Stomach (tissue), 9 donors: ENCODE data around the gene COL18A1. TPM values are rescaled to one million over a fixed set of nuclear protein-coding genes. Genes with fewer than 3 reads are reported as not detected.

Experiments
- DNase-seq, 2 donors: peaks; one replicate each; pipeline versions ENCODE4 v3.0.0 to v3.0.0-alpha.2; 2013 to 2019
- H3K27ac ChIP-seq, 5 donors: fragments of 200-600 bp in 4 of 5; sonication (generic) in 4 of 5; one replicate each; pipeline ENCODE4 v1.5.1; 2013 to 2019; ENCODE audit warnings: mild to moderate bottlenecking in 1 of 5, moderate library complexity in 1 of 5
- H3K27me3 ChIP-seq, 3 donors: fragments of 200-600 bp; sonication (generic); one replicate each; pipeline ENCODE4 v1.5.1; 2017 to 2019; ENCODE audit warnings: mixed run types in 1 of 3
- H3K36me3 ChIP-seq, 4 donors: fragments of 200-600 bp; sonication (generic); 1 replicate in 3 of 4; 2 replicates in 1 of 4; pipeline ENCODE4 v1.5.1; 2016 to 2019
- H3K4me1 ChIP-seq, 4 donors: fragments of 200-600 bp; sonication (generic); one replicate each; pipeline ENCODE4 v1.5.1; 2016 to 2019
- H3K4me3 ChIP-seq, 4 donors: fragments of 200-600 bp; sonication (generic) in 3 of 4; one replicate each; pipeline ENCODE4 v1.5.1; 2016 to 2019; ENCODE audit warnings: mild to moderate bottlenecking in 1 of 4
- H3K9me3 ChIP-seq, 4 donors: fragments of 200-600 bp; sonication (generic); one replicate each; pipeline ENCODE4 v1.5.1; 2016 to 2019
- EP300 ChIP-seq: sonication (generic); formaldehyde crosslinking; IDR thresholded peaks from one replicate; pipeline ENCODE4 v1.6.1; 2017; ENCODE audit warnings: antibody characterized with exemption
- POLR2A ChIP-seq, 4 donors: fragments of 450-650 bp; IDR thresholded peaks; one replicate each; pipeline ENCODE4 v1.6.1; 2016; ENCODE audit warnings: antibody characterized with exemption in 4 of 4, control low read depth in 2 of 4, mild to moderate bottlenecking in 1 of 4, moderate library complexity in 1 of 4
- POLR2AphosphoS5 ChIP-seq, 3 donors: sonication (generic); formaldehyde crosslinking; IDR thresholded peaks; one replicate each; pipeline ENCODE4 v1.6.1; 2016; ENCODE audit warnings: antibody characterized with exemption in 3 of 3
- WGBS, 5 donors: extraction: QIAGEN DNeasy Blood & Tissue Kit in 3 of 5; methylation state at CpG; one replicate each; pipeline versions ENCODE4 v1.1.5 to v1.1.7; 2013 to 2018; 5-methylcytosine and 5-hydroxymethylcytosine counted together
- intact Hi-C: fragments of 100-400 bp; cut with DNase I; formaldehyde crosslinking; loops from one replicate; pipeline ENCODE4 v1.15.1; 2023; ENCODE audit warnings: low total_unique reads
- polyA plus RNA-seq, 3 donors: library from polyadenylated mRNA; stranded (reverse); fragments of 200-250 nt; gene quantifications; one replicate each; pipeline ENCODE4 v1.2.3, GENCODE V29; 2013
- total RNA-seq, 5 donors: library from RNA; depleted of rRNA; stranded (reverse); fragments of >200 nt; gene quantifications; one replicate each; pipeline versions ENCODE4 v1.1.0 to v1.2.3, GENCODE V29; 2014 to 2016
- TF ChIP-seq, protein P1 (sequence below), 7 experiments: fragments of 450-650 bp in 4 of 7; fragments of 200-600 bp in 3 of 7; sonication (generic) in 3 of 7; IDR thresholded peaks; one replicate each; pipeline ENCODE4 v1.5.1; 2016 to 2019; ENCODE audit warnings: antibody characterized with exemption in 7 of 7, control low read depth in 2 of 7, mild to moderate bottlenecking in 1 of 7
- donor health status: healthy with polysubstance abuse.
- donor health status: Bipolar disorder and iron deficiency.
- donor health status: healthy.

Gene COL18A1
- total and polyA plus RNA-seq, 8 donors, result 19.8 to 212 (median 34.6) TPM

DNA sequence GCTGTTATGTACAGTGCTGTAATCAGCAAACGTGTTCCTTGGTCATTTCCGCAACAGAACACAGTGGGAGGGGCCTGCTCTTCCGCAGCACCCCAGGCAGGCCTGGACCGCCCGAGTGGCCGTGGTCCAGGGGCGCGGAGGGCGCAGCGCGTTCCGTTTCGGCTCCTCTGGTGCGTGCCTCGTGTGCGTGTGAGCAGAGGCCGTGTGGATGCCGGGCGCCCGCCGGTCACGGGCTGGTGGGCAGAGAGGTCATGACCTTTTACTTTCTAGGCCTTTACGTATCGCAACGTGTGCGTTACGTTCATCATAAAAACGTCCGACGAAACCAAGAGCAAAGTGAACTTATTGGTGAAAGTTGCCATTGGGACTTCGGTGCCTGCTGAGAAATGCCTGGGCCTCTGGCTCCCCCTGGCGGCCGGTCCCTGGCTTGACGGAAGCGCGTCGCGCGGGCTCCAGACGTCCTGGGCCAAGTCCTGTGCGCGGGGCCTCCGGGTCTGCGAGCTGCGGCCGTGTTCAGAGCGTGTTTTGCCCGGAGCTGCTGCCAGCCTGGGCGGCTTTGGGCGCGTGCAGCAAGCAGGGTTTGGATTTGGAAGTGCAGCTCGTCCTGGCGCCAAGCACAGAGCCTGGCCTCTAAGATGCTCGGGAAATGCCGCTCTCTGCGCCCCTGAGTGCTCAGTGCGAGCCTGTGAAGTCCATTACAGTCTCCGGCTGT lies 34.4 kb downstream of the COL18A1 start:
- 10 to 19% (median 15%) methylated on average over 27 to 58 of the region's 58 CpGs for WGBS, 5 donors
- peak; percentile 86 to 95 for DNase-seq
- intact Hi-C loops, result no loop called here
- Histone ChIP-seq H3K4me1 (peaks cover 14 to 24% (median 16%) of the 10 kb centered on the region in 4 donors), H3K4me3 (peak overlapping the region; percentile 24 to 41 (median 37)), H3K27me3 (peaks cover 0 to 31% (median 0%) of the 10 kb centered on the region in 3 donors), H3K36me3 (no peaks in the 10 kb centered on the region), H3K27ac (peak overlapping the region; percentile 43 to 84 (median 74)), H3K9me3 (no peaks in the 10 kb centered on the region)
- TF ChIP-seq, protein P1, sequence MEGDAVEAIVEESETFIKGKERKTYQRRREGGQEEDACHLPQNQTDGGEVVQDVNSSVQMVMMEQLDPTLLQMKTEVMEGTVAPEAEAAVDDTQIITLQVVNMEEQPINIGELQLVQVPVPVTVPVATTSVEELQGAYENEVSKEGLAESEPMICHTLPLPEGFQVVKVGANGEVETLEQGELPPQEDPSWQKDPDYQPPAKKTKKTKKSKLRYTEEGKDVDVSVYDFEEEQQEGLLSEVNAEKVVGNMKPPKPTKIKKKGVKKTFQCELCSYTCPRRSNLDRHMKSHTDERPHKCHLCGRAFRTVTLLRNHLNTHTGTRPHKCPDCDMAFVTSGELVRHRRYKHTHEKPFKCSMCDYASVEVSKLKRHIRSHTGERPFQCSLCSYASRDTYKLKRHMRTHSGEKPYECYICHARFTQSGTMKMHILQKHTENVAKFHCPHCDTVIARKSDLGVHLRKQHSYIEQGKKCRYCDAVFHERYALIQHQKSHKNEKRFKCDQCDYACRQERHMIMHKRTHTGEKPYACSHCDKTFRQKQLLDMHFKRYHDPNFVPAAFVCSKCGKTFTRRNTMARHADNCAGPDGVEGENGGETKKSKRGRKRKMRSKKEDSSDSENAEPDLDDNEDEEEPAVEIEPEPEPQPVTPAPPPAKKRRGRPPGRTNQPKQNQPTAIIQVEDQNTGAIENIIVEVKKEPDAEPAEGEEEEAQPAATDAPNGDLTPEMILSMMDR (IDR thresholded peaks at IDR 0.05), result peak in 6 of 7 experiments; percentile 68 to 98 (median 96)
- TF ChIP-seq EP300 (peak; percentile 48), POLR2A (IDR thresholded peaks at IDR 0.05) (no peak), POLR2AphosphoS5 (IDR thresholded peaks at IDR 0.05) (peak in 2 of 3 donors; percentile 52 to 57)

DNA sequence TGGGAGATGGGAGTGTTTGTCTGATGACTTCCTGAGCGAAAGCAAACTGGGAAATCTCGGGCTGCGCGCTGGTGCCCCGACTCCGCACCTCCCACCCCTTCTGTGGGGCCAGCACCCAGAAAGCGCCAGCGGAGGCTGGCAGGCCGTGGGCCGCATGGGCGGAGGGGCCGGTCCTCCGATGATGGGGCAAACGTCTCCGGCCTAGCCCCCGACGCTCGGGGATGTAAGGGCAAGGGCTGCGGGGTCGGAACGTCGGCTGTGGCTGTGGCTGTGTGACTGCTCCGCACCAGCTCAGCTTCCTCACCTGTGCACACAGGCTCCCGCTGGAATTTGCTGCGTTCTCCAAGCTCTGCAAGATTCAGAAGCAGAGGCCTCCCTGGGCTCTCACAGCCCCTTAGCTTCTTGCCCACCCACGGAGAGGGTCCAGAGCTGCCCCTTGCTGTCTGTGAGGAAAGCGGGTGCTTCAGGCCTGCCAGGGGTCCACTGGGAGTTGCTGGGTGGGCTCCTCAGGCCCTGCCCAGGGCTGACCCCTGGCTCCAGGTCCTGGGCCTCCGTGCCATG lies 35.0 kb downstream of the COL18A1 start:
- DNase-seq, result no peak
- TF ChIP-seq EP300 (no peak), POLR2AphosphoS5 (IDR thresholded peaks at IDR 0.05) (no peak), POLR2A (IDR thresholded peaks at IDR 0.05) (no peak)
- Histone ChIP-seq H3K36me3 (no peaks in the 10 kb centered on the region), H3K27ac (peak overlapping the region in 4 of 5 donors; percentile 64 to 84 (median 78)), H3K4me3 (no peak overlapping the region), H3K4me1 (peaks cover 14 to 24% (median 16%) of the 10 kb centered on the region in 4 donors), H3K27me3 (peaks cover 0 to 25% (median 0%) of the 10 kb centered on the region in 3 donors), H3K9me3 (no peaks in the 10 kb centered on the region)
- intact Hi-C loops, result loop anchor here (5.0 to 10.0 kb wide), 2 partner anchors 148 to 295 kb away; no protein-coding TSS in a partner anchor
- WGBS, 5 donors, result 90 to 96% (median 93%) methylated on average over 12 to 28 of the region's 28 CpGs

DNA sequence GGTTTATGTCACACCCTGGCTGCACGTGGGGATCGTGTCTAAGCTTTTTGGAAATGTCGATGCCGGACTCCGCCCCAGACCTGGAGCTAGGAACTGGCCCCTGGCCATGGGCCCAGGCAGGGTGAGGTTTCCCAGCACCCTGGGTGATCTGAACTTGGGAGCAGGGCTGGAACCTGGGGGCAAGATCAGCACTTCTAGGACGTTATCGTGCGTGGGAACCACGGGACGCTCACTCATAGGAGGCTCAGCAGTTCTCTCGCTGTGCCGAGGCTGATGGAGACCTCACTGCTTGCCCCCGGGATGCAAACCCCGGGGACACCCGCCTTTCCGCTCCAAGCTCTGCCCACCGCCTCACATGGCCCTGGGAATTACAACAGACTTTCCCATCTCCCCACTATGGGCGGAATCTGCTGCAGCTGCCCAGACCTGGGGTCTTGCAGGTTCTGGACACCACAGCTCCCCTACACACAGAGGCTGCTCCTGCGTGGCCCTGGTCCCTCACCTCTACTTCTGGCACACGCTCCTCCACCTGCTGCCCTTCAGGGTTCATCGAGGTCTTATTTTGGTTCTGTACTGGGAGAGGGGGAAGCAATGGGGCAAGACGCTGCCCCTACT lies 35.9 kb downstream of the COL18A1 start:
- DNase-seq, result no peak
- no peak for TF ChIP-seq POLR2AphosphoS5 (IDR thresholded peaks at IDR 0.05)
- TF ChIP-seq, protein P1 (IDR thresholded peaks at IDR 0.05), result no peak
- TF ChIP-seq POLR2A (IDR thresholded peaks at IDR 0.05), result no peak
- TF ChIP-seq EP300, result no peak
- Histone ChIP-seq H3K27ac (no peak overlapping the region), H3K36me3 (no peaks in the 10 kb centered on the region), H3K4me3 (no peak overlapping the region), H3K9me3 (no peaks in the 10 kb centered on the region), H3K4me1 (peaks cover 14 to 23% (median 16%) of the 10 kb centered on the region in 4 donors), H3K27me3 (peaks cover 0 to 16% (median 0%) of the 10 kb centered on the region in 3 donors)
- 88 to 91% (median 89%) methylated on average over 16 to 22 of the region's 22 CpGs for WGBS, 5 donors
- intact Hi-C loops, result loop anchor here (5.0 to 10.0 kb wide), 2 partner anchors 149 to 296 kb away; no protein-coding TSS in a partner anchor

- DNase-seq, result no peak
- intact Hi-C loops, result loop anchor here (5.0 to 10.0 kb wide), 2 partner anchors 149 to 297 kb away; no protein-coding TSS in a partner anchor
- WGBS, 5 donors, result 88 to 93% (median 91%) methylated on average over 28 to 31 of the region's 31 CpGs
- TF ChIP-seq POLR2A (IDR thresholded peaks at IDR 0.05), result no peak
- TF ChIP-seq POLR2AphosphoS5 (IDR thresholded peaks at IDR 0.05), result no peak
- no peak for TF ChIP-seq EP300
- TF ChIP-seq, protein P1 (IDR thresholded peaks at IDR 0.05), result no peak
- Histone ChIP-seq H3K4me3 (no peak overlapping the region), H3K27ac (no peak overlapping the region), H3K27me3 (peaks cover 0 to 8% (median 0%) of the 10 kb centered on the region in 3 donors), H3K4me1 (peaks cover 14 to 16% (median 16%) of the 10 kb centered on the region in 4 donors), H3K36me3 (no peaks in the 10 kb centered on the region), H3K9me3 (peaks cover 0 to 3% (median under 1%) of the 10 kb centered on the region in 4 donors)
Measured at GRCh38 chr21:45441431-45442255, 36.7 kb downstream of the COL18A1 start.
